HEK293 (cell line): ENCODE measurements around the gene PCGF1.

Experiments
- GLIS2 ChIP-seq: fragments of 450-650 bp; formaldehyde crosslinking; IDR thresholded peaks from 2 replicates; pipeline ENCODE4 v1.5.1; 2016; ENCODE audit warnings: missing biosample characterization, missing genetic modification characterization
- HOXC10 ChIP-seq: sonication (generic); formaldehyde crosslinking; IDR thresholded peaks from 2 replicates; pipeline ENCODE4 v1.8.1; 2023; ENCODE audit warnings: mild to moderate bottlenecking, missing genetic modification reagents
- ZBTB26 ChIP-seq: fragments of 450-650 bp; formaldehyde crosslinking; optimal IDR thresholded peaks from 2 replicates; pipeline ENCODE3; 2016; ENCODE audit warnings: missing biosample characterization, mild to moderate bottlenecking, missing genetic modification characterization
- ZFP69B ChIP-seq: fragments of 450-650 bp; formaldehyde crosslinking; IDR thresholded peaks from 2 replicates; pipeline ENCODE4 v1.5.1; 2016; ENCODE audit warnings: missing biosample characterization, missing genetic modification characterization
- ZNF121 ChIP-seq: fragments of 450-650 bp; formaldehyde crosslinking; IDR thresholded peaks from 2 replicates; pipeline ENCODE4 v1.5.1; 2016; ENCODE audit warnings: missing biosample characterization, missing genetic modification characterization
- ZNF148 ChIP-seq: fragments of 450-650 bp; formaldehyde crosslinking; IDR thresholded peaks from 2 replicates; pipeline ENCODE4 v1.5.0; 2017; ENCODE audit warnings: missing biosample characterization, missing genetic modification characterization, borderline replicate concordance
- ZNF169 ChIP-seq: fragments of 450-650 bp; formaldehyde crosslinking; IDR thresholded peaks from 2 replicates; pipeline ENCODE4 v1.5.1; 2016; ENCODE audit warnings: missing biosample characterization, missing genetic modification characterization
- ZNF18 ChIP-seq: fragments of 450-650 bp; formaldehyde crosslinking; IDR thresholded peaks from 2 replicates; pipeline ENCODE4 v1.5.1; 2016; ENCODE audit warnings: missing biosample characterization, missing genetic modification characterization
- ZNF19 ChIP-seq: fragments of 450-650 bp; formaldehyde crosslinking; IDR thresholded peaks from 2 replicates; pipeline ENCODE4; 2016; ENCODE audit warnings: missing biosample characterization, missing genetic modification characterization, low read depth
- ZNF2 ChIP-seq: fragments of 450-650 bp; formaldehyde crosslinking; IDR thresholded peaks from 2 replicates; pipeline ENCODE4 v1.5.1; 2016; ENCODE audit warnings: missing biosample characterization, missing genetic modification characterization
- ZNF223 ChIP-seq: fragments of 450-650 bp; formaldehyde crosslinking; IDR thresholded peaks from 2 replicates; pipeline ENCODE4 v1.5.1; 2016; ENCODE audit warnings: missing biosample characterization, missing genetic modification characterization
- ZNF274 ChIP-seq, 2 experiments: fragments of 200-500 bp in 1 of 2; fragments of 450-650 bp in 1 of 2; sonication (Bioruptor generic) in 1 of 2; formaldehyde crosslinking in 1 of 2; IDR thresholded peaks; 2 replicates each; pipeline versions ENCODE4 v1.5.1 to v1.6.1; 2014 to 2016; ENCODE audit warnings: borderline replicate concordance in 1 of 2, inconsistent platforms in 1 of 2, low read length in 1 of 2, missing biosample characterization in 1 of 2, missing genetic modification characterization in 1 of 2
- ZNF302 ChIP-seq: fragments of 450-650 bp; formaldehyde crosslinking; IDR thresholded peaks from 2 replicates; pipeline ENCODE4 v1.5.1; 2016; ENCODE audit warnings: missing biosample characterization, missing genetic modification characterization, low read depth
- ZNF37A ChIP-seq: fragments of 450-650 bp; IDR thresholded peaks from 2 replicates; pipeline ENCODE4 v1.5.1; 2018; ENCODE audit warnings: missing biosample characterization, missing genetic modification characterization
- ZNF404 ChIP-seq: fragments of 450-650 bp; formaldehyde crosslinking; IDR thresholded peaks from 2 replicates; pipeline ENCODE4 v1.5.1; 2017; ENCODE audit warnings: missing biosample characterization, missing genetic modification characterization
- ZNF664 ChIP-seq: fragments of 450-650 bp; formaldehyde crosslinking; IDR thresholded peaks from 2 replicates; pipeline ENCODE4 v1.5.1; 2016; ENCODE audit warnings: missing biosample characterization, missing genetic modification characterization
- ZNF747 ChIP-seq: fragments of 450-650 bp; formaldehyde crosslinking; IDR thresholded peaks from 2 replicates; pipeline ENCODE4 v1.5.1; 2016; ENCODE audit warnings: missing biosample characterization, missing genetic modification characterization
- ZNF777 ChIP-seq: fragments of 450-650 bp; formaldehyde crosslinking; IDR thresholded peaks from 2 replicates; pipeline ENCODE4 v1.5.1; 2017; ENCODE audit warnings: missing biosample characterization, missing genetic modification characterization, borderline replicate concordance
- ZNF830 ChIP-seq: fragments of 450-650 bp; IDR thresholded peaks from 2 replicates; pipeline ENCODE4 v1.5.0; 2018; ENCODE audit warnings: missing biosample characterization, missing genetic modification characterization, low read depth, mild to moderate bottlenecking, moderate library complexity
- TF ChIP-seq, protein P1 (sequence below): fragments of 450-650 bp; formaldehyde crosslinking; IDR thresholded peaks from 2 replicates; pipeline ENCODE4 v1.5.1; 2016; ENCODE audit warnings: missing biosample characterization, missing genetic modification characterization, borderline replicate concordance
- TF ChIP-seq, protein P2 (sequence below): fragments of 450-650 bp; formaldehyde crosslinking; IDR thresholded peaks from 2 replicates; pipeline ENCODE4 v1.5.1; 2016; ENCODE audit warnings: missing biosample characterization, missing genetic modification characterization
- TF ChIP-seq, protein P3 (sequence below): fragments of 450-650 bp; formaldehyde crosslinking; IDR thresholded peaks from 2 replicates; pipeline ENCODE4; 2016; ENCODE audit warnings: missing biosample characterization, missing genetic modification characterization
- TF ChIP-seq, protein P4 (sequence below): fragments of 450-650 bp; formaldehyde crosslinking; IDR thresholded peaks from 2 replicates; pipeline ENCODE4 v1.5.1; 2016; ENCODE audit warnings: missing biosample characterization, missing genetic modification characterization

Gene PCGF1

GRCh38 chr2:74507145-74507925 is at the start of gene PCGF1 (continued):
- no peak for TF ChIP-seq ZNF274 (IDR thresholded peaks at IDR 0.05; ENCODE audit: low read length)
- TF ChIP-seq ZNF274 (tag by site-specific recombination; IDR thresholded peaks at IDR 0.05; ENCODE audit: borderline replicate concordance), result no peak
- no peak for TF ChIP-seq ZNF169 (tag by site-specific recombination)
- no peak for TF ChIP-seq ZNF404
- TF ChIP-seq ZNF148, result no peak
- TF ChIP-seq GLIS2 (tag by site-specific recombination), result peak; percentile 98
- TF ChIP-seq, protein P1, sequence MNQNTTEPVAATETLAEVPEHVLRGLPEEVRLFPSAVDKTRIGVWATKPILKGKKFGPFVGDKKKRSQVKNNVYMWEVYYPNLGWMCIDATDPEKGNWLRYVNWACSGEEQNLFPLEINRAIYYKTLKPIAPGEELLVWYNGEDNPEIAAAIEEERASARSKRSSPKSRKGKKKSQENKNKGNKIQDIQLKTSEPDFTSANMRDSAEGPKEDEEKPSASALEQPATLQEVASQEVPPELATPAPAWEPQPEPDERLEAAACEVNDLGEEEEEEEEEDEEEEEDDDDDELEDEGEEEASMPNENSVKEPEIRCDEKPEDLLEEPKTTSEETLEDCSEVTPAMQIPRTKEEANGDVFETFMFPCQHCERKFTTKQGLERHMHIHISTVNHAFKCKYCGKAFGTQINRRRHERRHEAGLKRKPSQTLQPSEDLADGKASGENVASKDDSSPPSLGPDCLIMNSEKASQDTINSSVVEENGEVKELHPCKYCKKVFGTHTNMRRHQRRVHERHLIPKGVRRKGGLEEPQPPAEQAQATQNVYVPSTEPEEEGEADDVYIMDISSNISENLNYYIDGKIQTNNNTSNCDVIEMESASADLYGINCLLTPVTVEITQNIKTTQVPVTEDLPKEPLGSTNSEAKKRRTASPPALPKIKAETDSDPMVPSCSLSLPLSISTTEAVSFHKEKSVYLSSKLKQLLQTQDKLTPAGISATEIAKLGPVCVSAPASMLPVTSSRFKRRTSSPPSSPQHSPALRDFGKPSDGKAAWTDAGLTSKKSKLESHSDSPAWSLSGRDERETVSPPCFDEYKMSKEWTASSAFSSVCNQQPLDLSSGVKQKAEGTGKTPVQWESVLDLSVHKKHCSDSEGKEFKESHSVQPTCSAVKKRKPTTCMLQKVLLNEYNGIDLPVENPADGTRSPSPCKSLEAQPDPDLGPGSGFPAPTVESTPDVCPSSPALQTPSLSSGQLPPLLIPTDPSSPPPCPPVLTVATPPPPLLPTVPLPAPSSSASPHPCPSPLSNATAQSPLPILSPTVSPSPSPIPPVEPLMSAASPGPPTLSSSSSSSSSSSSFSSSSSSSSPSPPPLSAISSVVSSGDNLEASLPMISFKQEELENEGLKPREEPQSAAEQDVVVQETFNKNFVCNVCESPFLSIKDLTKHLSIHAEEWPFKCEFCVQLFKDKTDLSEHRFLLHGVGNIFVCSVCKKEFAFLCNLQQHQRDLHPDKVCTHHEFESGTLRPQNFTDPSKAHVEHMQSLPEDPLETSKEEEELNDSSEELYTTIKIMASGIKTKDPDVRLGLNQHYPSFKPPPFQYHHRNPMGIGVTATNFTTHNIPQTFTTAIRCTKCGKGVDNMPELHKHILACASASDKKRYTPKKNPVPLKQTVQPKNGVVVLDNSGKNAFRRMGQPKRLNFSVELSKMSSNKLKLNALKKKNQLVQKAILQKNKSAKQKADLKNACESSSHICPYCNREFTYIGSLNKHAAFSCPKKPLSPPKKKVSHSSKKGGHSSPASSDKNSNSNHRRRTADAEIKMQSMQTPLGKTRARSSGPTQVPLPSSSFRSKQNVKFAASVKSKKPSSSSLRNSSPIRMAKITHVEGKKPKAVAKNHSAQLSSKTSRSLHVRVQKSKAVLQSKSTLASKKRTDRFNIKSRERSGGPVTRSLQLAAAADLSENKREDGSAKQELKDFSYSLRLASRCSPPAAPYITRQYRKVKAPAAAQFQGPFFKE (tag by site-specific recombination), result no peak
- no peak for TF ChIP-seq ZNF37A (tag by site-specific recombination)
- TF ChIP-seq, protein P2, sequence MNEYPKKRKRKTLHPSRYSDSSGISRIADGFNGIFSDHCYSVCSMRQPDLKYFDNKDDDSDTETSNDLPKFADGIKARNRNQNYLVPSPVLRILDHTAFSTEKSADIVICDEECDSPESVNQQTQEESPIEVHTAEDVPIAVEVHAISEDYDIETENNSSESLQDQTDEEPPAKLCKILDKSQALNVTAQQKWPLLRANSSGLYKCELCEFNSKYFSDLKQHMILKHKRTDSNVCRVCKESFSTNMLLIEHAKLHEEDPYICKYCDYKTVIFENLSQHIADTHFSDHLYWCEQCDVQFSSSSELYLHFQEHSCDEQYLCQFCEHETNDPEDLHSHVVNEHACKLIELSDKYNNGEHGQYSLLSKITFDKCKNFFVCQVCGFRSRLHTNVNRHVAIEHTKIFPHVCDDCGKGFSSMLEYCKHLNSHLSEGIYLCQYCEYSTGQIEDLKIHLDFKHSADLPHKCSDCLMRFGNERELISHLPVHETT (tag by site-specific recombination), result no peak
- no peak for TF ChIP-seq ZNF223 (tag by site-specific recombination)
- TF ChIP-seq ZNF18 (tag by site-specific recombination), result no peak
- TF ChIP-seq ZNF664 (tag by site-specific recombination), result no peak
- peak; percentile 84 for TF ChIP-seq ZNF2 (tag by site-specific recombination)
- TF ChIP-seq ZNF830, result no peak
- TF ChIP-seq ZNF777 (tag by site-specific recombination), result 0 out of 2 replicates have a peak, but pooled peaks have one; percentile 54
- no peak for TF ChIP-seq HOXC10
- TF ChIP-seq ZNF121 (tag by site-specific recombination), result no peak
- no peak for TF ChIP-seq ZNF747
- no peak for TF ChIP-seq ZNF19
- peak; percentile 67 for TF ChIP-seq ZBTB26 (tag by site-specific recombination)
- TF ChIP-seq, protein P3, sequence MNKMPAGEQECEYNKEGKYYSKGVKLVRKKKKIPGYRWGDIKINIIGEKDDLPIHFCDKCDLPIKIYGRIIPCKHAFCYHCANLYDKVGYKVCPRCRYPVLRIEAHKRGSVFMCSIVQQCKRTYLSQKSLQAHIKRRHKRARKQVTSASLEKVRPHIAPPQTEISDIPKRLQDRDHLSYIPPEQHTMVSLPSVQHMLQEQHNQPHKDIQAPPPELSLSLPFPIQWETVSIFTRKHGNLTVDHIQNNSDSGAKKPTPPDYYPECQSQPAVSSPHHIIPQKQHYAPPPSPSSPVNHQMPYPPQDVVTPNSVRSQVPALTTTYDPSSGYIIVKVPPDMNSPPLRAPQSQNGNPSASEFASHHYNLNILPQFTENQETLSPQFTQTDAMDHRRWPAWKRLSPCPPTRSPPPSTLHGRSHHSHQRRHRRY (tag by site-specific recombination), result no peak
- no peak for TF ChIP-seq ZFP69B (tag by site-specific recombination)
- TF ChIP-seq ZNF302 (tag by site-specific recombination), result no peak
- TF ChIP-seq, protein P4, sequence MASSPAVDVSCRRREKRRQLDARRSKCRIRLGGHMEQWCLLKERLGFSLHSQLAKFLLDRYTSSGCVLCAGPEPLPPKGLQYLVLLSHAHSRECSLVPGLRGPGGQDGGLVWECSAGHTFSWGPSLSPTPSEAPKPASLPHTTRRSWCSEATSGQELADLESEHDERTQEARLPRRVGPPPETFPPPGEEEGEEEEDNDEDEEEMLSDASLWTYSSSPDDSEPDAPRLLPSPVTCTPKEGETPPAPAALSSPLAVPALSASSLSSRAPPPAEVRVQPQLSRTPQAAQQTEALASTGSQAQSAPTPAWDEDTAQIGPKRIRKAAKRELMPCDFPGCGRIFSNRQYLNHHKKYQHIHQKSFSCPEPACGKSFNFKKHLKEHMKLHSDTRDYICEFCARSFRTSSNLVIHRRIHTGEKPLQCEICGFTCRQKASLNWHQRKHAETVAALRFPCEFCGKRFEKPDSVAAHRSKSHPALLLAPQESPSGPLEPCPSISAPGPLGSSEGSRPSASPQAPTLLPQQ, result peak; percentile 50; the same call in 1 of the 2 replicates
